Erythroblast (primary cell): ENCODE data around the gene ZDHHC19.

Experiments used
- GATA1 ChIP-seq: IDR thresholded peaks from 2 replicates; pipeline ENCODE4 v1.6.1; 2011; ENCODE audit warnings: low read depth, mild to moderate bottlenecking, control low read depth, low read length, moderate library complexity
- POLR2A ChIP-seq: IDR thresholded peaks from 2 replicates; pipeline ENCODE4 v1.6.1; 2011; ENCODE audit warnings: mild to moderate bottlenecking, low read length

GRCh38 chr3:196215493-196216020 lies 4.4 kb upstream of the ZDHHC19 start:
- TF ChIP-seq POLR2A = no peak
- no peak for TF ChIP-seq GATA1
